ENCODE measurements around the gene XIST. TPM values are rescaled to one million over a fixed set of nuclear protein-coding genes. Genes with fewer than 3 reads are reported as not detected.
"Not testable (repeated sequence)": the region's sequence is repeated elsewhere in the genome, so short reads cannot be mapped to it uniquely, and the experiment has no call there.

The XIST gene
- total and polyA plus RNA-seq, 9 of the 15 experiments (the other 6 are each of a cell fraction or from before 2014, with no cell fraction given), result 22.4 to 160 (median 55.5) TPM

- 15% methylated on average over 3 of the region's 3 CpGs for WGBS (ENCODE audit: insufficient coverage, low coverage, missing lambda C conversion rate)
- H3K9me3 ChIP-seq (replicated peaks; ENCODE audit: control insufficient read depth, insufficient read depth, low read depth, low read length); H3K79me2 ChIP-seq (ENCODE audit: control insufficient read depth, insufficient read depth, low read length); H3K27me3 ChIP-seq (ENCODE audit: control insufficient read depth in 2 of 2, insufficient read depth in 2 of 2, low read length in 2 of 2); H3K9me1 ChIP-seq (ENCODE audit: control insufficient read depth, insufficient read depth, low read length); intact Hi-C loops (cut with micrococcal nuclease); BruUV-seq (replicated peaks); H2AFZ ChIP-seq (ENCODE audit: low read depth, low read length); FAIRE-seq; CTCF ChIA-PET (ENCODE audit: low intra/inter-chr PET ratio); H3K9ac ChIP-seq (ENCODE audit: insufficient read depth in 1 of 2, low read depth in 2 of 2, low read length in 2 of 2); H3K36me3 ChIP-seq (ENCODE audit: control insufficient read depth, insufficient read depth, low read length); POLR2A ChIA-PET; H3K4me3 ChIP-seq; DNase-seq (ENCODE audit: extremely low read depth in 1 of 4, low spot score in 3 of 4); H3K4me1 ChIP-seq (replicated peaks in 1 of 2; ENCODE audit: control insufficient read depth in 2 of 2, insufficient read depth in 2 of 2, low read length in 2 of 2); H3K27ac ChIP-seq (ENCODE audit: extremely low read depth, low read depth, low read length); in situ Hi-C loops (cut with MboI); ATAC-seq; H4K20me1 ChIP-seq (replicated peaks; ENCODE audit: control insufficient read depth, insufficient read depth, low read length); H3K4me2 ChIP-seq (ENCODE audit: insufficient read depth, low read length): not testable (repeated sequence)
- TF ChIP-seq ZNF146 (CRISPR knock-in tag; IDR thresholded peaks at IDR 0.05; ENCODE audit: unreplicated experiment), result peak; percentile 51
Observed at GRCh38 chrX:73898315-73898714, 45.8 kb upstream of the XIST start.

GRCh38 chrX:73892515-73893090 lies 40.1 kb upstream of the XIST start:
- H3K27me3 ChIP-seq (ENCODE audit: control insufficient read depth in 2 of 2, insufficient read depth in 2 of 2, low read length in 2 of 2); BruUV-seq (replicated peaks); H3K36me3 ChIP-seq (ENCODE audit: control insufficient read depth, insufficient read depth, low read length); CTCF ChIA-PET (ENCODE audit: low intra/inter-chr PET ratio); H3K79me2 ChIP-seq (ENCODE audit: control insufficient read depth, insufficient read depth, low read length); in situ Hi-C loops (cut with MboI); FAIRE-seq; H3K9me1 ChIP-seq (ENCODE audit: control insufficient read depth, insufficient read depth, low read length); H3K4me1 ChIP-seq (replicated peaks in 1 of 2; ENCODE audit: control insufficient read depth in 2 of 2, insufficient read depth in 2 of 2, low read length in 2 of 2); H3K9ac ChIP-seq (ENCODE audit: insufficient read depth in 1 of 2, low read depth in 2 of 2, low read length in 2 of 2); intact Hi-C loops (cut with micrococcal nuclease); H4K20me1 ChIP-seq (replicated peaks; ENCODE audit: control insufficient read depth, insufficient read depth, low read length); H3K9me3 ChIP-seq (replicated peaks; ENCODE audit: control insufficient read depth, insufficient read depth, low read depth, low read length): not testable (repeated sequence)
- 0 out of 4 replicates have a peak, but pooled peaks of 1 of the 2 experiments have one; percentile 37 for TF ChIP-seq MNT (conservative IDR thresholded peaks at IDR 0.05)
- TF ChIP-seq ATF7 (IDR thresholded peaks at IDR 0.05), result 0 out of 2 replicates have a peak, but pooled peaks have one; percentile 17
- peak; percentile 19; the same call in 1 of the 2 replicates for TF ChIP-seq CBFA2T3 (IDR thresholded peaks at IDR 0.05)
- TF ChIP-seq NFRKB (IDR thresholded peaks at IDR 0.05; ENCODE audit: low read depth), result 0 out of 2 replicates have a peak, but pooled peaks have one; percentile 35
- 0 out of 2 replicates have a peak, but pooled peaks have one; percentile 27 for TF ChIP-seq NCOR1 (IDR thresholded peaks at IDR 0.05)
- 0 out of 2 replicates have a peak, but pooled peaks have one; percentile 27 for TF ChIP-seq L3MBTL2 (IDR thresholded peaks at IDR 0.05)
- peak in 2 of 3 experiments; percentile 68 to 83 for TF ChIP-seq YY1 (IDR thresholded peaks at IDR 0.05; ENCODE audit: borderline replicate concordance in 1 of 3, control insufficient read depth in 1 of 3, extremely low read depth in 1 of 3, insufficient read depth in 3 of 3, insufficient read length in 1 of 3, insufficient replicate concordance in 2 of 3, low read depth in 1 of 3, low read length in 2 of 3)
- peak; percentile 74 for TF ChIP-seq EGR1 (conservative IDR thresholded peaks at IDR 0.05)
- TF ChIP-seq SOX6 (IDR thresholded peaks at IDR 0.05), result peak; percentile 28; the same call in 1 of the 2 replicates
- peak; percentile 89 to 92 for TF ChIP-seq FOXK2 (conservative IDR thresholded peaks at IDR 0.05 in 1 of 2, IDR thresholded peaks at IDR 0.05 in 1 of 2; ENCODE audit: low read depth in 2 of 2)
- 0 out of 2 replicates have a peak, but pooled peaks have one; percentile 34 for TF ChIP-seq DPF2 (IDR thresholded peaks at IDR 0.05)
- 5% methylated on average over 4 of the region's 14 CpGs for WGBS (ENCODE audit: insufficient coverage, low coverage, missing lambda C conversion rate)
- POLR2A ChIA-PET, result interaction anchor here (0.6 to 0.9 kb wide), 2 partner anchors 122 to 698 kb away, joined by 3 read pairs; no protein-coding TSS in a partner anchor
- H3K4me3 ChIP-seq, result peak overlapping the region; percentile 23
- H3K4me2 ChIP-seq (ENCODE audit: insufficient read depth, low read length), result peak overlapping the region; percentile 60
- ATAC-seq (peak; percentile 74), DNase-seq (ENCODE audit: extremely low read depth in 1 of 4, low spot score in 3 of 4) (peak in 1 of 4 experiments; percentile 61)
- H2AFZ ChIP-seq (ENCODE audit: low read depth, low read length), result peak overlapping the region; percentile 89
- peak overlapping the region; percentile 56; the same call in 2 of the 3 replicates for H3K27ac ChIP-seq (ENCODE audit: extremely low read depth, low read depth, low read length)

All from K562 (cell line).